Esophagus squamous epithelium (tissue), 4 donors: ENCODE results near the gene RASL10B.

ENCODE experiments used
- CTCF ChIP-seq, 6 experiments: fragments of 450-650 bp in 4 of 6; fragments of 200-600 bp in 2 of 6; sonication (generic) in 2 of 6; IDR thresholded peaks; one replicate each; pipeline ENCODE4 v1.5.1; 2016 to 2019; ENCODE audit warnings: antibody characterized with exemption in 6 of 6, mild to moderate bottlenecking in 4 of 6, moderate library complexity in 4 of 6
- POLR2A ChIP-seq, 4 donors: fragments of 450-650 bp; IDR thresholded peaks; one replicate each; pipeline ENCODE4 v1.6.1; 2017; ENCODE audit warnings: antibody characterized with exemption in 4 of 4, mild to moderate bottlenecking in 4 of 4, moderate library complexity in 3 of 4

DNA sequence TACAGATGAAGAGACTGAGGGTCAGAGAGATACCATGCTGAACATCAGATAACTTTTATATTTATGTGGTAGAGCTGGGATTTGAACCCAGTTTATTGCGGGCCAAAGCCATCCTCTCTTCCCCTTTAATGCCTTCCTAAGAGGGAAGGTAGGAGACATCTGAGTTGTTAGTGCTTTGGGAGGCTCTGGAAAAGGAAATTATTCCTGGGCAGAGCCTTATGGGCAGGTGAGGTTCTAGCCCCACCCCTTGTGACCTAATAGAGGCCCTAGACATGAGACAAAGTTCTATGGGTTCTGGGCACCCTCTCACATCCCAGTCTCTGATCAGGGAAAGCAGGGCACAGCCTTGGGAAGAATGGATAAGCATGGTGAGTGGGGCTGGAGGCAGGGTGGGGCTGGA, 29.1 kb downstream of the RASL10B start, which contains the start of gene C17orf50:
- no peak for TF ChIP-seq CTCF (IDR thresholded peaks at IDR 0.05)
- TF ChIP-seq POLR2A (IDR thresholded peaks at IDR 0.05), result no peak
